K562 (cell line): ENCODE measurements around the gene GRXCR2. TPM values are rescaled to one million over a fixed set of nuclear protein-coding genes. Genes with fewer than 3 reads are reported as not detected.

ENCODE experiments used
- ATAC-seq: fragments of 200-7000 bp; cut with Tn5 transposase; 3 replicates; pipeline ENCODE4 v1.9.1; 2020; ENCODE audit warnings: moderate library complexity
- BruUV-seq: library from RNA; stranded (reverse); fragments of 400-500 nt; replicated peaks from 2 replicates; lab custom pipeline; 2021; lab: Mats Ljungman, UMichigan
- CTCF ChIA-PET: fragments of 300-600 bp; formaldehyde crosslinking; extraction: SDS; loops from one replicate; lab custom pipeline; 2021; ENCODE audit warnings: low intra/inter-chr PET ratio; lab: Yijun Ruan, JAX
- POLR2A ChIA-PET: fragments of 300-600, 350-650 bp; sonication (Branson Sonifier 250); formaldehyde crosslinking; extraction: SDS; loops from one replicate; lab custom pipeline; 2021; ENCODE audit warnings: antibody characterized with exemption, inconsistent platforms; lab: Yijun Ruan, JAX
- DNase-seq, 4 experiments: peaks; one replicate each; pipeline versions ENCODE4 v3.0.0 to v3.0.0-alpha.2; 2011 to 2018; ENCODE audit warnings: low spot score in 3 of 4, mixed read lengths in 3 of 4; ENCODE audit errors: extremely low read depth in 1 of 4
- FAIRE-seq: peaks from 2 replicates; lab custom pipeline; 2011; peaks lifted over from hg19 to GRCh38; lab: Jason Lieb, UNC
- H2AFZ ChIP-seq: 2 replicates; pipeline ENCODE4 v1.6.0; 2011; ENCODE audit warnings: low read depth, low read length, control low read depth, inconsistent platforms
- H3K27ac ChIP-seq: fragments of 200-600 bp; 3 replicates; pipeline ENCODE4 v1.8.0; 2011; ENCODE audit warnings: low read depth, mild to moderate bottlenecking, control low read depth, inconsistent platforms, low read length, moderate library complexity, mixed read lengths; ENCODE audit errors: extremely low read depth
- H3K27me3 ChIP-seq, 2 experiments: fragments of 300-600 bp in 1 of 2; 2 replicates in 1 of 2; 3 replicates in 1 of 2; pipeline versions ENCODE4 v1.6.0 to v1.8.0; 2011; ENCODE audit warnings: inconsistent platforms in 2 of 2, low read length in 2 of 2, mild to moderate bottlenecking in 1 of 2, mixed read lengths in 1 of 2, moderate library complexity in 1 of 2; ENCODE audit not compliant: control insufficient read depth in 2 of 2, insufficient read depth in 2 of 2
- H3K36me3 ChIP-seq: fragments of 300-600 bp; 3 replicates; pipeline ENCODE4 v1.8.0; 2011; ENCODE audit warnings: mild to moderate bottlenecking, low read length, inconsistent platforms; ENCODE audit not compliant: control insufficient read depth, insufficient read depth
- H3K4me1 ChIP-seq, 2 experiments: fragments of 200-600 bp in 1 of 2; replicated peaks in 1 of 2; 2 replicates in 1 of 2; 3 replicates in 1 of 2; pipeline versions ENCODE4 v1.5.1 to v1.8.0; 2011; ENCODE audit warnings: inconsistent platforms in 2 of 2, low read length in 2 of 2, mild to moderate bottlenecking in 1 of 2, mixed read lengths in 1 of 2, moderate library complexity in 1 of 2; ENCODE audit not compliant: control insufficient read depth in 2 of 2, insufficient read depth in 2 of 2
- H3K4me2 ChIP-seq: 2 replicates; pipeline ENCODE4 v1.6.1; 2011; ENCODE audit warnings: low read length, control low read depth, inconsistent platforms, mixed read lengths; ENCODE audit not compliant: insufficient read depth
- H3K4me3 ChIP-seq: fragments of 200-600 bp; sonication (generic), shearing (Covaris generic); 2 replicates; pipeline ENCODE4 v1.5.1; 2016; ENCODE audit warnings: control low read depth, inconsistent platforms
- H3K79me2 ChIP-seq: fragments of 200-600 bp; 3 replicates; pipeline ENCODE4 v1.8.0; 2011; ENCODE audit warnings: low read length, inconsistent platforms; ENCODE audit not compliant: control insufficient read depth, insufficient read depth
- H3K9ac ChIP-seq, 2 experiments: 2 replicates each; pipeline versions ENCODE4 v1.6.0 to v1.6.1; 2011; ENCODE audit warnings: low read depth in 2 of 2, low read length in 2 of 2, control low read depth in 1 of 2, inconsistent platforms in 1 of 2, mild to moderate bottlenecking in 1 of 2, mixed read lengths in 1 of 2; ENCODE audit not compliant: insufficient read depth in 1 of 2
- H3K9me1 ChIP-seq: one replicate; pipeline ENCODE4 v1.6.0; 2011; ENCODE audit warnings: inconsistent platforms, mild to moderate bottlenecking, low read length, moderate library complexity; ENCODE audit not compliant: control insufficient read depth, insufficient read depth
- H3K9me3 ChIP-seq: replicated peaks from 2 replicates; pipeline ENCODE4 v1.5.1; 2011; ENCODE audit warnings: low read depth, low read length, inconsistent platforms; ENCODE audit not compliant: control insufficient read depth, insufficient read depth
- H4K20me1 ChIP-seq: replicated peaks from 2 replicates; pipeline ENCODE4 v1.6.1; 2011; ENCODE audit warnings: low read length, inconsistent platforms, mixed read lengths; ENCODE audit not compliant: control insufficient read depth, insufficient read depth
- ATF3 ChIP-seq, 2 experiments: fragments of 450-650 bp in 1 of 2; sonication (generic) in 1 of 2; formaldehyde crosslinking in 1 of 2; IDR thresholded peaks in 1 of 2; conservative IDR thresholded peaks in 1 of 2; 2 replicates each; pipeline versions ENCODE4 v1.6.1 to v1.8.1; 2016 to 2023; ENCODE audit warnings: mild to moderate bottlenecking in 2 of 2, moderate library complexity in 2 of 2, inconsistent platforms in 1 of 2, missing genetic modification reagents in 1 of 2
- CEBPB ChIP-seq: fragments of 450-650 bp; IDR thresholded peaks from 2 replicates; pipeline ENCODE4 v1.6.1; 2016; ENCODE audit warnings: missing genetic modification characterization, missing compliant biosample characterization
- CEBPG ChIP-seq, 3 experiments: fragments of 200-800 bp in 1 of 3; sonication (Bioruptor generic) in 1 of 3; sonication (generic) in 1 of 3; formaldehyde crosslinking in 1 of 3; IDR thresholded peaks in 2 of 3; conservative IDR thresholded peaks in 1 of 3; 2 replicates each; pipeline versions ENCODE4 v1.6.1 to v1.8.0; 2016 to 2022; ENCODE audit warnings: missing compliant biosample characterization in 2 of 3, missing genetic modification characterization in 2 of 3, mild to moderate bottlenecking in 1 of 3, missing genetic modification reagents in 1 of 3
- DMBX1 ChIP-seq: fragments of 250-450 bp; sonication (Bioruptor Pico); IDR thresholded peaks from 2 replicates; pipeline ENCODE4 v1.8.0; 2022; ENCODE audit warnings: inconsistent platforms, mild to moderate bottlenecking, moderate library complexity, borderline replicate concordance
- ETV6 ChIP-seq, 3 experiments: fragments of 150-350 bp in 1 of 3; sonication (generic) in 1 of 3; formaldehyde crosslinking in 1 of 3; IDR thresholded peaks; 2 replicates each; pipeline versions ENCODE4 v1.6.1 to v1.8.0; 2014 to 2022; ENCODE audit warnings: borderline replicate concordance in 2 of 3, low read depth in 2 of 3, antibody characterized with exemption in 1 of 3, low read length in 1 of 3, mild to moderate bottlenecking in 1 of 3, missing genetic modification reagents in 1 of 3
- NR2C2 ChIP-seq, 2 experiments: fragments of 200-800 bp in 1 of 2; sonication (Bioruptor generic) in 1 of 2; sonication (generic) in 1 of 2; formaldehyde crosslinking in 1 of 2; IDR thresholded peaks; 2 replicates each; pipeline versions ENCODE4 v1.6.1 to v1.8.0; 2016 to 2022; ENCODE audit warnings: mild to moderate bottlenecking in 1 of 2, missing compliant biosample characterization in 1 of 2, missing genetic modification characterization in 1 of 2, missing genetic modification reagents in 1 of 2
- SRF ChIP-seq, 2 experiments: fragments of 250-450, 450-650 bp in 1 of 2; sonication (Bioruptor Pico) in 1 of 2; sonication (generic) in 1 of 2; formaldehyde crosslinking; IDR thresholded peaks; 2 replicates each; pipeline versions ENCODE4 v1.5.0 to v1.5.1; 2020 to 2022; ENCODE audit warnings: mild to moderate bottlenecking in 1 of 2, missing genetic modification reagents in 1 of 2
- TSHZ1 ChIP-seq: fragments of 250-450 bp; sonication (Bioruptor Pico); IDR thresholded peaks from 2 replicates; pipeline ENCODE4 v1.4.0; 2020; ENCODE audit warnings: mild to moderate bottlenecking, moderate library complexity
- ZNF584 ChIP-seq: fragments of 200-800 bp; sonication (Bioruptor generic); IDR thresholded peaks from 2 replicates; pipeline ENCODE4 v1.6.1; 2016; ENCODE audit warnings: low read depth, mild to moderate bottlenecking, missing genetic modification characterization, missing compliant biosample characterization
- ZNF644 ChIP-seq: fragments of 200-800 bp; sonication (Bioruptor generic); IDR thresholded peaks from 2 replicates; pipeline ENCODE4 v1.6.1; 2016; ENCODE audit warnings: low read depth, missing genetic modification characterization, missing compliant biosample characterization
- ZNF766 ChIP-seq: fragments of 200-800 bp; sonication (Bioruptor generic); conservative IDR thresholded peaks from 2 replicates; pipeline ENCODE4 v1.6.1; 2016; ENCODE audit warnings: missing genetic modification characterization, missing compliant biosample characterization
- WGBS: fragments of 100-300 bp; shearing (Covaris generic); methylation state at CpG from one replicate; pipeline ENCODE4 v1.1.6; 2016; ENCODE audit warnings: low coverage, mixed read lengths; ENCODE audit not compliant: insufficient coverage; ENCODE audit errors: missing lambda C conversion rate; 5-methylcytosine and 5-hydroxymethylcytosine counted together
- in situ Hi-C: fragments of 300-500 bp; cut with MboI; formaldehyde crosslinking; loops from 4 replicates; pipeline ENCODE4 v1.15.0; 2018; ENCODE audit warnings: inconsistent platforms, mixed read lengths
- intact Hi-C: fragments of 100-400 bp; cut with micrococcal nuclease; formaldehyde crosslinking; loops from 2 replicates; pipeline ENCODE4 v1.14.2; 2022
- polyA plus RNA-seq, 8 experiments: library from polyadenylated mRNA; depleted of rRNA in 4 of 8; stranded (reverse) in 5 of 8; unstranded in 3 of 8; fragments of >200 nt; fragmentation: Nextera tagmentation in 2 of 8; fragmentation: Illumina TruSeq in 1 of 8; extraction: Ambion mirVana in 2 of 8; extraction: Trizol in 1 of 8; gene quantifications; 2 replicates each; pipeline versions ENCODE4 v1.2.1 to v1.2.3, GENCODE V29; 2011 to 2014; ENCODE audit warnings: inconsistent platforms in 1 of 8, missing spikeins in 1 of 8
- total RNA-seq, 7 experiments: library from RNA; depleted of rRNA in 6 of 7; stranded (reverse); fragments of >200 nt in 6 of 7; fragmentation: Illumina TruSeq in 2 of 7; extraction: Trizol in 2 of 7; gene quantifications; 2 replicates each; pipeline versions ENCODE4 v1.2.1 to v1.2.3, GENCODE V29; 2011 to 2021; ENCODE audit warnings: low replicate concordance in 1 of 7
- TF ChIP-seq, protein P1 (sequence below), 2 experiments: fragments of 250-450 bp in 1 of 2; fragments of 450-650 bp in 1 of 2; sonication (Bioruptor Pico) in 1 of 2; IDR thresholded peaks; 2 replicates each; pipeline versions ENCODE4 v1.6.1 to v1.8.0; 2016 to 2021; ENCODE audit warnings: mild to moderate bottlenecking in 2 of 2, moderate library complexity in 2 of 2, missing compliant biosample characterization in 1 of 2, missing genetic modification characterization in 1 of 2

Gene GRXCR2
- total and polyA plus RNA-seq, 9 of the 15 experiments (the other 6 are each of a cell fraction or from before 2014, with no cell fraction given) = not detected

DNA sequence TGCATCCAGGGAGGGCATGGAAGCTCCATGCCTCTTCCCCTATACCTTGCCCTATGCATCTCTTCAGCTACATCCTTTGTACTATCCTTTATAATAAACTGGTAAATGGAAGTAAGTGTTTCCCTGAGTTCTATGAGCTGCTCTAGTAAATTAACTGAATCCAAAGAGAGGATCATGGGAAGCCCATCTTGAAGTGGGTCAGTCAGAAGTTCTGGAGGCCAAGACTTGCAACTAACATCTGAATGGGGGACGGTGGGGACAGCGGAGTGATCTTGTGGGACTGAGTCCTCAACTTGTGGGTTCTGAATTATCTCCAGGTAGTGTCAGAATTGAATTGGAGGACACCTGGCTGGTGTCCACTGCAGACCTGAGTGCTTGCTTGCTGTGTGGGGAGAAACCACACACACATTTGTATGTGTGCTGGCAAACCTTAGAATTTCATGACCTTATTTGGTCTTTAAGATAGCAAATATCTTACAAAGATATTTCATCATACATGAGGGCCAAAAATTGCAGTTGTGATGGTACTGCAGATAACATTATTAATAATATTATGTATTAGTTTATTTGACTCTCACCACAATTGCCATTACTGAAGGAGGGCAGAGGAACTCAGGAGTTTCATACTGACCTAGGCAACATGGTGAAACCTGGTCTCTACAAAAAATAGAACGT lies 32.2 kb downstream of the GRXCR2 start:
- intact Hi-C loops (no loop called here), in situ Hi-C loops (no loop called here)
- 58% methylated on average over 3 of the region's 3 CpGs for WGBS
- Histone ChIP-seq H2AFZ (peak overlapping the region; percentile 86), H3K4me1 (peaks cover 3 to 15% of the 10 kb centered on the region in 2 experiments; a peak in 4 of 5 replicates), H3K9me3 (no peaks in the 10 kb centered on the region), H3K9me1 (no peaks in the 10 kb centered on the region), H3K9ac (no peak overlapping the region), H4K20me1 (no peaks in the 10 kb centered on the region), H3K27ac (no peak overlapping the region), H3K4me3 (no peak overlapping the region), H3K27me3 (no peaks in the 10 kb centered on the region), H3K4me2 (no peak overlapping the region), H3K36me3 (no peaks in the 10 kb centered on the region), H3K79me2 (no peaks in the 10 kb centered on the region)
- BruUV-seq = no TSS peak
- DNase-seq = no peak
- ChIA-PET POLR2A (interaction anchor here (0.5 to 1.5 kb wide), 5 partner anchors 12 to 1693 kb away, joined by 3 to 7 read pairs (median 4); no protein-coding TSS in a partner anchor), CTCF (no interaction called here)
- no peak for ATAC-seq
- no peak for TF ChIP-seq ETV6 (IDR thresholded peaks at IDR 0.05; ENCODE audit: borderline replicate concordance in 1 of 2, low read depth in 2 of 2, low read length in 1 of 2)
- no peak for TF ChIP-seq ETV6 (CRISPR knock-in tag; IDR thresholded peaks at IDR 0.05; ENCODE audit: borderline replicate concordance)
- peak in 1 of 2 experiments; percentile 94; a peak in 3 of 4 replicates for TF ChIP-seq SRF (CRISPR knock-in tag; IDR thresholded peaks at IDR 0.05)
- TF ChIP-seq DMBX1 (CRISPR knock-in tag) = no peak
- TF ChIP-seq ZNF766 (CRISPR knock-in tag) = peak; percentile 53; the same call in 1 of the 2 replicates
- peak; percentile 51; the same call in 1 of the 2 replicates for TF ChIP-seq ATF3 (IDR thresholded peaks at IDR 0.05)
- no peak for TF ChIP-seq ATF3 (CRISPR knock-in tag; conservative IDR thresholded peaks at IDR 0.05)
- no peak for TF ChIP-seq NR2C2 (CRISPR knock-in tag; IDR thresholded peaks at IDR 0.05)
- peak; percentile 41; the same call in 1 of the 2 replicates for TF ChIP-seq NR2C2 (tag; IDR thresholded peaks at IDR 0.05)
- peak; percentile 65; the same call in 1 of the 2 replicates for TF ChIP-seq ZNF644 (tag)
- TF ChIP-seq CEBPB = peak; percentile 45; the same call in 1 of the 2 replicates
- TF ChIP-seq ZNF584 (CRISPR knock-in tag) = peak; percentile 24; the same call in 1 of the 2 replicates
- no peak for TF ChIP-seq TSHZ1 (CRISPR knock-in tag)
- peak; percentile 28; the same call in 1 of the 2 replicates for TF ChIP-seq CEBPG (CRISPR knock-in tag; IDR thresholded peaks at IDR 0.05)
- peak; percentile 70 to 90 for TF ChIP-seq CEBPG (tag; conservative IDR thresholded peaks at IDR 0.05 in 1 of 2, IDR thresholded peaks at IDR 0.05 in 1 of 2)
- TF ChIP-seq, protein P1, sequence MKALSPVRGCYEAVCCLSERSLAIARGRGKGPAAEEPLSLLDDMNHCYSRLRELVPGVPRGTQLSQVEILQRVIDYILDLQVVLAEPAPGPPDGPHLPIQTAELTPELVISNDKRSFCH (CRISPR knock-in tag; IDR thresholded peaks at IDR 0.05) = no peak
- TF ChIP-seq, protein P1 (tag; IDR thresholded peaks at IDR 0.05) = 0 out of 2 replicates have a peak, but pooled peaks have one; percentile 31
- FAIRE-seq = no peak
